HL-60/S4 (cell line): ENCODE data around the gene PCDHGA11.
"Not testable (repeated sequence)": the region's sequence is repeated elsewhere in the genome, so short reads cannot be mapped to it uniquely, and the experiment has no call there.

Source experiments
- in situ Hi-C: fragments of 300-500 bp; cut with MboI; formaldehyde crosslinking; loops from 2 replicates; pipeline ENCODE4 v1.14.3; 2022; ENCODE audit warnings: low sequenced_read_pairs

PCDHGA11 gene

GRCh38 chr5:141398608-141399007 is 22.2 kb upstream of the PCDHGA11 start:
- in situ Hi-C loops, result no loop called here

- in situ Hi-C loops, result no loop called here
Observed at GRCh38 chr5:141399555-141400258, 21.1 kb upstream of the PCDHGA11 start.

GRCh38 chr5:141402553-141403243 is 18.2 kb upstream of the PCDHGA11 start, which contains the start of gene PCDHGA9:
Gene PCDHGA9, plus strand, starts transcription at chr5:141402778. Its CDS starts 175 bp downstream, at chr5:141402953.
- in situ Hi-C loops, result no loop called here

GRCh38 chr5:141403387-141403786 is 17.5 kb upstream of the PCDHGA11 start:
- in situ Hi-C loops, result no loop called here

GRCh38 chr5:141407790-141408505 is 12.9 kb upstream of the PCDHGA11 start, which contains the start of gene PCDHGB6:
Gene PCDHGB6, plus strand, starts transcription at chr5:141408021. Its CDS starts 182 bp downstream, at chr5:141408203.
- in situ Hi-C loops, result not testable (repeated sequence)

GRCh38 chr5:141409598-141410306 is 11.1 kb upstream of the PCDHGA11 start:
- in situ Hi-C loops, result loop anchor here (10.0 kb wide), 1 partner anchor 145 kb away; no protein-coding TSS in a partner anchor

GRCh38 chr5:141411575-141411974 is 9.3 kb upstream of the PCDHGA11 start:
- in situ Hi-C loops, result loop anchor here (10.0 kb wide), 1 partner anchor 143 kb away; no protein-coding TSS in a partner anchor

- in situ Hi-C loops, result loop anchor here (10.0 kb wide), 1 partner anchor 142 kb away; no protein-coding TSS in a partner anchor
Observed at GRCh38 chr5:141412854-141413539, 7.9 kb upstream of the PCDHGA11 start, which contains the start of gene PCDHGA10. Gene PCDHGA10, plus strand, starts transcription at chr5:141412987. Its CDS starts 189 bp downstream, at chr5:141413176.

- in situ Hi-C loops, result loop anchor here (10.0 kb wide), 1 partner anchor 141 kb away; no protein-coding TSS in a partner anchor
Observed at GRCh38 chr5:141413540-141414069, 7.2 kb upstream of the PCDHGA11 start.

GRCh38 chr5:141414548-141415274 is 6.1 kb upstream of the PCDHGA11 start:
- in situ Hi-C loops, result loop anchor here (10.0 kb wide), 1 partner anchor 140 kb away; no protein-coding TSS in a partner anchor

GRCh38 chr5:141415275-141415618 is 5.6 kb upstream of the PCDHGA11 start:
- in situ Hi-C loops, result loop anchor here (10.0 kb wide), 1 partner anchor 140 kb away; no protein-coding TSS in a partner anchor

- in situ Hi-C loops, result loop anchor here (10.0 kb wide), 1 partner anchor 137 kb away; no protein-coding TSS in a partner anchor
Observed at GRCh38 chr5:141417494-141418172, 3.2 kb upstream of the PCDHGA11 start, which contains the start of gene PCDHGB7. Gene PCDHGB7, plus strand, starts transcription at chr5:141417677. Its CDS starts 183 bp downstream, at chr5:141417860.

GRCh38 chr5:141419074-141419880 is 1.6 kb upstream of the PCDHGA11 start:
- in situ Hi-C loops, result loop anchor here (10.0 kb wide), 1 partner anchor 136 kb away; no protein-coding TSS in a partner anchor

- in situ Hi-C loops, result no loop called here
Observed at GRCh38 chr5:141421489-141421855, 621 bp downstream of the PCDHGA11 start.

GRCh38 chr5:141422742-141423291 is 2.0 kb downstream of the PCDHGA11 start:
- in situ Hi-C loops, result no loop called here

GRCh38 chr5:141427783-141428426 is 7.1 kb downstream of the PCDHGA11 start:
- in situ Hi-C loops, result no loop called here
